ENCODE measurements around the gene RBSN. TPM values are rescaled to one million over a fixed set of nuclear protein-coding genes. Genes with fewer than 3 reads are reported as not detected.

Gene RBSN
- total RNA-seq, 1 donor, result 23.9 TPM

GRCh38 chr3:15032650-15033049 lies 66.3 kb downstream of the RBSN start:
- Histone ChIP-seq H3K27ac (ENCODE audit: low read depth, low read length) (no peak overlapping the region), H3K36me3 (ENCODE audit: insufficient read depth, low read length) (peaks cover 76% of the 10 kb centered on the region), H3K27me3 (ENCODE audit: insufficient read depth, low read length) (no peaks in the 10 kb centered on the region), H4K20me1 (ENCODE audit: insufficient read depth, low read length) (peaks cover 4% of the 10 kb centered on the region), H3K79me2 (ENCODE audit: insufficient read depth, low read length) (no peaks in the 10 kb centered on the region), H3K9me3 (ENCODE audit: low read depth, low read length) (no peaks in the 10 kb centered on the region), H2AFZ (ENCODE audit: low read length) (no peak overlapping the region), H3K4me3 (ENCODE audit: insufficient read depth, low read length) (no peak overlapping the region), H3K4me1 (ENCODE audit: insufficient read depth, low read length) (no peaks in the 10 kb centered on the region), H3K4me2 (ENCODE audit: insufficient read depth, low read length) (no peak overlapping the region)
- no peak for DNase-seq (ENCODE audit: insufficient read length, low spot score, missing footprints)
- no peak for TF ChIP-seq CTCF (IDR thresholded peaks at IDR 0.05; ENCODE audit: extremely low read depth, low read depth, low read length)

GRCh38 chr3:15029625-15030024 lies 69.3 kb downstream of the RBSN start:
- no peak overlapping the region for H3K4me3 ChIP-seq (ENCODE audit: insufficient read depth, low read length)
- TF ChIP-seq CTCF (IDR thresholded peaks at IDR 0.05; ENCODE audit: extremely low read depth, low read depth, low read length), result no peak
- no peaks in the 10 kb centered on the region for H3K79me2 ChIP-seq (ENCODE audit: insufficient read depth, low read length)
- no peak overlapping the region for H2AFZ ChIP-seq (ENCODE audit: low read length)
- H3K4me1 ChIP-seq (ENCODE audit: insufficient read depth, low read length), result no peaks in the 10 kb centered on the region
- peaks cover 80% of the 10 kb centered on the region for H3K36me3 ChIP-seq (ENCODE audit: insufficient read depth, low read length)
- no peak overlapping the region for H3K27ac ChIP-seq (ENCODE audit: low read depth, low read length)
- H3K4me2 ChIP-seq (ENCODE audit: insufficient read depth, low read length), result no peak overlapping the region
- H3K9me3 ChIP-seq (ENCODE audit: low read depth, low read length), result no peaks in the 10 kb centered on the region
- peaks cover 4% of the 10 kb centered on the region for H4K20me1 ChIP-seq (ENCODE audit: insufficient read depth, low read length)
- DNase-seq (ENCODE audit: insufficient read length, low spot score, missing footprints), result no peak
- no peaks in the 10 kb centered on the region for H3K27me3 ChIP-seq (ENCODE audit: insufficient read depth, low read length)

- H3K9me3 ChIP-seq (ENCODE audit: low read depth, low read length), result no peaks in the 10 kb centered on the region
- H3K36me3 ChIP-seq (ENCODE audit: insufficient read depth, low read length), result peaks cover 63% of the 10 kb centered on the region
- H3K27ac ChIP-seq (ENCODE audit: low read depth, low read length), result no peak overlapping the region
- no peak overlapping the region for H3K4me2 ChIP-seq (ENCODE audit: insufficient read depth, low read length)
- no peaks in the 10 kb centered on the region for H4K20me1 ChIP-seq (ENCODE audit: insufficient read depth, low read length)
- no peak for DNase-seq (ENCODE audit: insufficient read length, low spot score, missing footprints)
- no peak overlapping the region for H2AFZ ChIP-seq (ENCODE audit: low read length)
- no peaks in the 10 kb centered on the region for H3K27me3 ChIP-seq (ENCODE audit: insufficient read depth, low read length)
- no peak overlapping the region for H3K4me3 ChIP-seq (ENCODE audit: insufficient read depth, low read length)
- TF ChIP-seq CTCF (IDR thresholded peaks at IDR 0.05; ENCODE audit: extremely low read depth, low read depth, low read length), result no peak
- no peaks in the 10 kb centered on the region for H3K4me1 ChIP-seq (ENCODE audit: insufficient read depth, low read length)
- H3K79me2 ChIP-seq (ENCODE audit: insufficient read depth, low read length), result no peaks in the 10 kb centered on the region
These were observed 75.2 kb downstream of the RBSN start for GRCh38 chr3:15023719-15024118.

- no peaks in the 10 kb centered on the region for H3K9me3 ChIP-seq (ENCODE audit: low read depth, low read length)
- H2AFZ ChIP-seq (ENCODE audit: low read length), result no peak overlapping the region
- H3K27ac ChIP-seq (ENCODE audit: low read depth, low read length), result no peak overlapping the region
- no peaks in the 10 kb centered on the region for H4K20me1 ChIP-seq (ENCODE audit: insufficient read depth, low read length)
- no peak for DNase-seq (ENCODE audit: insufficient read length, low spot score, missing footprints)
- no peak overlapping the region for H3K4me2 ChIP-seq (ENCODE audit: insufficient read depth, low read length)
- H3K36me3 ChIP-seq (ENCODE audit: insufficient read depth, low read length), result peaks cover 59% of the 10 kb centered on the region
- TF ChIP-seq CTCF (IDR thresholded peaks at IDR 0.05; ENCODE audit: extremely low read depth, low read depth, low read length), result no peak
- H3K79me2 ChIP-seq (ENCODE audit: insufficient read depth, low read length), result no peaks in the 10 kb centered on the region
- H3K4me3 ChIP-seq (ENCODE audit: insufficient read depth, low read length), result no peak overlapping the region
- no peaks in the 10 kb centered on the region for H3K27me3 ChIP-seq (ENCODE audit: insufficient read depth, low read length)
- no peaks in the 10 kb centered on the region for H3K4me1 ChIP-seq (ENCODE audit: insufficient read depth, low read length)
These were observed 75.7 kb downstream of the RBSN start for GRCh38 chr3:15023249-15023648.

Other genes with a start within 250 kb of the RBSN start
- gene NR2C2, start 151.6 kb downstream of the RBSN start, total RNA-seq, result 34.0 and 36.8 TPM in 2 replicates
- gene MRPS25, start 33.8 kb downstream of the RBSN start, total RNA-seq, result 11.2 and 14.4 TPM in 2 replicates
- 45.2 and 65.4 TPM in 2 replicates for gene CAPN7, start 107.1 kb upstream of the RBSN start, total RNA-seq
- gene SH3BP5, start 233.4 kb upstream of the RBSN start, total RNA-seq, result 65.4 and 67.3 TPM in 2 replicates

Measured in osteoblast (primary cell).